ENCODE results near the gene PGM5. TPM values are rescaled to one million over a fixed set of nuclear protein-coding genes. Genes with fewer than 3 reads are reported as not detected.

PGM5 gene
- total and polyA plus RNA-seq, 2 experiments from 2014 or later: not detected

- TF ChIP-seq REST (IDR thresholded peaks at IDR 0.05; ENCODE audit: unreplicated experiment) (no peak), ETS1 (IDR thresholded peaks at IDR 0.05) (no peak), CREB1 (CRISPR knock-in tag; IDR thresholded peaks at IDR 0.05; ENCODE audit: low read depth) (no peak), EZH2phosphoT487 (IDR thresholded peaks at IDR 0.05; ENCODE audit: unreplicated experiment) (no peak), EZH2 (IDR thresholded peaks at IDR 0.05; ENCODE audit: low read depth, unreplicated experiment) (no peak), ZNF114 (CRISPR knock-in tag; IDR thresholded peaks at IDR 0.05) (no peak)
Observed at GRCh38 chr9:68470067-68470466, 113.7 kb downstream of the PGM5 start (continued).

DNA sequence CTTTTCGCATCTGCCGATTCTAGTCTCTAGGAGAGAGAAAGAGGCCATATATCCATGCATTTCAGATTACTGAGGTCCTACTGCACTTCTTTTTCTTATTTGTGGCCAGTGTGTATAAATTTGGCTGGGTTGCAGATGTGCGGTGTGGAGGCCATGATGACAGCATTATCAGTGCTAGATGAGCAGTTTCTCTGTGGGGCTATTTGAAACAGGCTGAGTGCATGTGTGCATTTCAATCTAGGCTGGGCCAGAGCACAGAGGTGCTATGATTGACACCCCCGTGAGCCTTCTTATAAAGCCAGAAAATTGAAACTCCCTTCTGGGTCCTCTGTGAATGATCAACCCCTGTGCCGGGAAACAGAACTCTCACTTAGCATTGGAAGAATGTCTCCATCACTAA is 114.2 kb downstream of the PGM5 start:
- Histone ChIP-seq H3K4me3 (no peak overlapping the region), H3K4me2 (no peak overlapping the region), H3K27me3 (ENCODE audit: insufficient read depth) (0 out of 2 replicates have a peak, but pooled peaks cover 4% of the 10 kb centered on the region), H3K4me1 (ENCODE audit: insufficient read depth) (no peaks in the 10 kb centered on the region), H3K36me3 (ENCODE audit: insufficient read depth) (no peaks in the 10 kb centered on the region), H4K20me1 (replicated peaks; ENCODE audit: insufficient read depth) (no peaks in the 10 kb centered on the region), H2AFZ (no peak overlapping the region), H3K27ac (ENCODE audit: low read depth) (no peak overlapping the region), H3F3A (replicated peaks; ENCODE audit: low read depth) (no peaks in the 10 kb centered on the region), H3K79me2 (replicated peaks; ENCODE audit: insufficient read depth) (no peaks in the 10 kb centered on the region), H3K9me2 (ENCODE audit: insufficient read depth) (no peaks in the 10 kb centered on the region)
- Mint-ChIP-seq H3K4me3 (no peak overlapping the region), H3K36me3 (ENCODE audit: low read depth) (no peaks in the 10 kb centered on the region), H3K9me3 (no peaks in the 10 kb centered on the region; the same call in 2 of the 3 replicates), H3K27ac (no peak overlapping the region), H3K4me1 (no peaks in the 10 kb centered on the region), H3K27me3 (ENCODE audit: insufficient read depth, low read depth, poor library complexity) (peaks cover 2% of the 10 kb centered on the region)
- DNase-seq (ENCODE audit: low spot score): no peak
- no peak for TF ChIP-seq ZNF462 (CRISPR knock-in tag; IDR thresholded peaks at IDR 0.05)
- TF ChIP-seq POLR2AphosphoS5 (IDR thresholded peaks at IDR 0.05; ENCODE audit: low read depth): no peak
- TF ChIP-seq JUNB (IDR thresholded peaks at IDR 0.05; ENCODE audit: unreplicated experiment): no peak
- TF ChIP-seq ZNF114 (CRISPR knock-in tag; IDR thresholded peaks at IDR 0.05): no peak
- TF ChIP-seq STAT1 (IDR thresholded peaks at IDR 0.05; ENCODE audit: unreplicated experiment): no peak
- TF ChIP-seq, protein P1, sequence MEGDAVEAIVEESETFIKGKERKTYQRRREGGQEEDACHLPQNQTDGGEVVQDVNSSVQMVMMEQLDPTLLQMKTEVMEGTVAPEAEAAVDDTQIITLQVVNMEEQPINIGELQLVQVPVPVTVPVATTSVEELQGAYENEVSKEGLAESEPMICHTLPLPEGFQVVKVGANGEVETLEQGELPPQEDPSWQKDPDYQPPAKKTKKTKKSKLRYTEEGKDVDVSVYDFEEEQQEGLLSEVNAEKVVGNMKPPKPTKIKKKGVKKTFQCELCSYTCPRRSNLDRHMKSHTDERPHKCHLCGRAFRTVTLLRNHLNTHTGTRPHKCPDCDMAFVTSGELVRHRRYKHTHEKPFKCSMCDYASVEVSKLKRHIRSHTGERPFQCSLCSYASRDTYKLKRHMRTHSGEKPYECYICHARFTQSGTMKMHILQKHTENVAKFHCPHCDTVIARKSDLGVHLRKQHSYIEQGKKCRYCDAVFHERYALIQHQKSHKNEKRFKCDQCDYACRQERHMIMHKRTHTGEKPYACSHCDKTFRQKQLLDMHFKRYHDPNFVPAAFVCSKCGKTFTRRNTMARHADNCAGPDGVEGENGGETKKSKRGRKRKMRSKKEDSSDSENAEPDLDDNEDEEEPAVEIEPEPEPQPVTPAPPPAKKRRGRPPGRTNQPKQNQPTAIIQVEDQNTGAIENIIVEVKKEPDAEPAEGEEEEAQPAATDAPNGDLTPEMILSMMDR (conservative IDR thresholded peaks at IDR 0.05; ENCODE audit: low read depth in 2 of 2): no peak
- ATAC-seq: no peak

Data from GM23338 (cell line).